Suppressor macrophage treated with lipopolysaccharide for 1 hour (primary cell): ENCODE measurements around the gene SERINC2.

Experiments
- DNase-seq, 3 donors: peaks; one replicate each; pipeline ENCODE4 v3.0.0-alpha.2; 2020 to 2022

The SERINC2 gene

DNA sequence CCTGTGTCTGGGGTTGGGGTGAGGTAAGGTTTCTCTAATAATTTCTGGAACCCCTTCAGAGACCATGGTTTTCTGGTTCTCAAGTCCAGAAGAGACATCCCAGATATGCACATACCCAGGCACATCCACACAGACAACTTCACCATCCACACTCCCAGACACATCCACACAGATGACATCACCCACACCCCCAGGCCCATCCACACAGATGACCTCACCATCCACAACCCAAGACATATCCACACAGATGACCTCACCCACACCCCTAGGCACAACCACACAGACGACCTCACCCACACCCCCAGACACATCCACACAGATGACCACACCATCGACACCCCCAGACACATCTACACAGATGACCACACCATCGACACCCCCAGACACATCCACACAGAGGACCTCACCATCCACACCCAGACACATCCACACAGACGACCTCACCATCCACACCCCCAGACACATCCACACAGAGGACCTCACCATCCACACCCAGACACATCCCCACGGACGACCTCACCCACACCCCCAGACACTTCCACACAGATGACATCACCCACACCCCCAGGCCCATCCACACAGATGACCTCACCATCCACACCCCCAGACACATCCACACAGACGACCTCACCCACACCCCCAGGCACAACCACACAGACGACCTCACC is 26.3 kb upstream of the SERINC2 start:
- DNase-seq = peak; percentile 51 to 56 (median 54)

- DNase-seq = peak; percentile 65 to 73 (median 65)
Measured at GRCh38 chr1:31387612-31388011, 25.4 kb upstream of the SERINC2 start.

- DNase-seq = no peak
Measured at GRCh38 chr1:31389616-31390015, 23.4 kb upstream of the SERINC2 start.

GRCh38 chr1:31390071-31390470 is 22.9 kb upstream of the SERINC2 start:
- DNase-seq = no peak

DNA sequence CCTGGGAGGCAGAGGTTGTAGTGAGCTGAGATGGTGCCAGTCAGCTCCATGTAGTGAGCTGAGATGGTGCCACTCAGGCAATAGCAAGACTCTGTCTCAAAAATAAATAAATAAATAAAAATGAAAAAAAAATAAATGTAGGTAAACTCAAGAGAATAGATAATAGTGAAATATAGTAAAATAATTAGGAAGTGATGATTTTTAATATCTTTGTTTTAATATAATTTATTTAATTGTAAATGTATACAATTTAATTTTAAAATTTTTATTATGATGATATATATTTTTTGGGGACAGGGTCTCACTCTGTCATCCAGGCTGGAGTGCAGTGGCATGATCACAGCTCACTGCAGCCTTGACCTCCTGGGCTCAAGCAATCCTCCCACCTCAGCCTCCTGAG is 19.6 kb upstream of the SERINC2 start:
- no peak for DNase-seq

DNA sequence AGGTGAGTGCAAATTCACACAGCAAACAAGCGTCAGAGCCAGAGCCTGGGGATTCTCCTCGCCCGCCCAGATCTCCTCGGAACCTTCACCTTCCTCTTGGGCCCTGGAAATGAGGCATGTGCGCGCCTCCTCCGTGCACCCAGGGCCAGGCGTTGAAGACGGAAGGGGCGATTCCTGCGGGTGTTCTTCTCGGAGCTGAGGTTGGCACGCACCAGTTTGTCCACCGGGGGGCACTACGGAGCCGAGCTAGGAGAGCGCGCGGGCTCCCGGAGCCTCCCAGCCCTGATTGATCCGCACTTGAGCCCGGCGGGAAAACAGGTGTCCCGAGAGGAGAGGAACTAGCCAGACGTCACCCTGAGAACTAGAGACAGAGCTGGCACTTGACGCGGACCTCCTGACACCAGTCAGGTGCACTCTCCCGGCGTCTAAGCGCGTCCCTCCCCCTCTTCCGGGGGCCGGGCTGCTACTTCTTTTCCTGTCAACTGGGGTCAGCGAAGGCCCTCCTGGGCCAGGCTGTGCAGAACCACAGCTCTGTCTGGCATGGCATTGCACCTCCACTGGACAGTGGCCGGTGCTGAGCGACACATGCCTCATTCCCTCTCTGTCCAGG is 18.3 kb upstream of the SERINC2 start:
- peak; percentile 86 to 94 (median 92) for DNase-seq

DNA sequence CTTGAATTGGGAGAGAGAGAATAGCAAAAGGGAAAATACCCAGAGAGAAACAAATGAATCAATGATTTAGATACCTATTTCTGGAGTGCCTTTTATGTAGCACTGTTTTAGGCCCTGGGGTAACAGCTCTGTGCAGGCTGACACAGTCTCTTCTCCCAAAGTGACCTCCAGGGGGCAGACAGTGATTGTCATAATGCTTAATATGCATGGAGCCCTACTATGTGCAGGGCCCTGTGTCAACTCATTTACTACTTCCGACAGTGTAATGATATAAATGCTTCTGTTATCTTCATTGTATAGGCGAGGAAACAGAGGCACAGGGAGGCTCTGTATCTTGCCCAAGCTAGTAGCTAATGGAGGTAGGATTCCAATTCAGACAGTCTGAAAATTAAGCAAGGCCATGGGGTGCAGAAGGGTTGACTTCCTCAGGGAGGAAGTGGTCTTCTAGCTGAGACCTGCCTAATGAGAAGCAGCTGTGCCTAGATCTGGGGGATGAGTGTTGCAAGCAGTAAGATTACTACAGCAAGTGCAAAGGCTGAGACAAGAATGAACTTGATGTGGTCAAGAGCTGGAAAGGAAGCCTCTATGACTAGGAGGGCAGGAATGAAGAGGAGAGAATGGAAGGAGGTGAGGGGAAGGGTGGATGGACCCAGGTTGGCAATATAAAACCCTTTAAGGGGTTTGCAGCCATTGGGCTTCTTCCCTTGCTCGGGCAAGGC is 16.2 kb upstream of the SERINC2 start:
- peak in 2 of 3 donors; percentile 26 to 35 for DNase-seq

DNA sequence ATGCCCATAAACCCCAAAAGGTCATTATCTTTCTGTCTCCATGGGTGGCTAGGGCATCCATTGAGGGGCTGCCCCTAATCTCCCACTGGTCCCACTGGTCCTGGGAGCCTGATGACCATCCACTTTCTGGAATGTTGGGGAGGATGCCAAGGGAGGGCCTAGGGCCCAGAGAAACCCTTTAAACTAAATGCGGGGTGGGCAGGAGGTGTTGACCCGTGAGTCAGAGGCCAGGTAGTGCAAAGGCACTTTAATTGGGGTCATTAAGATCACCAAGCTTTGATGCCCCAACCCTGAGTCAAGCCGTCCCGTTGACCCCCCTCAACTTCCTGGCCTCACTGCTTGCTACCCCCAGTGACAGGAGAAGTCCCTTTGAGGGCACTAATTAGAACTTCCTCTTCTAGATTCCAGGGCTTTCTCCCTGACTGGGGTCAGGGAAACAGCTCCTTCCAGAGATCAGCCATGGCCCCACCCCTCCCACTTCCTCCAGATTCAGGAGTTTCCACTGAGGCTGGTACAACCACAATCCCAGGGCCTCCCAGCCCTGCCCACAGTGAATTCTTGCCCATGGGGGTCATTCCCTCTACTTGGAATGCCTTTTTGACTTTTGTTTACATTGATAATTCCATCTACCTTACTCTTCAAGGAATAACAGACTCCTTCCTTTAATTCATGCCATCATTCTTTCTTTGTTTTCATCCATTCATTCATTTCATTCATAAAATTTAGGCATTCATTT is 15.5 kb upstream of the SERINC2 start:
- DNase-seq = peak; percentile 24 to 39 (median 28)

DNA sequence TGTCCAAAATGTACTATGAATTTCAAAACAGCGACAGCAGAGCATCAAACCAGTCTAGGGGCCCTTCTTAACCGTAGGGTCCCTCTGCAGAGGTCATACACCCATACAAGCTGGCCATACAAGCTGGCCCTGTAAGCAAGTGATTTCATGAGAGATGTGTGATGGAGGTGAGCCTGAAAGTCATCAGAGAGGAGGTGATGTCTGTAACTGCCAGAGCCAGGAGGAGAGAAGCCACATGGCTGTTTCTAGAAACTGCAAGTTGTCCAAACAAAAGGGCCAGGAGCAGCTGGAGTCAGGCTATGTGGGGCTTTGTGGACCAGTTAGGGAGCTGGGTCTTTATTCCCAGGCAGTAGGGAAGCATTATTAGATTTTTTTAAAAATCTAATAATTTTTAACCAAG is 14.8 kb upstream of the SERINC2 start:
- no peak for DNase-seq

DNA sequence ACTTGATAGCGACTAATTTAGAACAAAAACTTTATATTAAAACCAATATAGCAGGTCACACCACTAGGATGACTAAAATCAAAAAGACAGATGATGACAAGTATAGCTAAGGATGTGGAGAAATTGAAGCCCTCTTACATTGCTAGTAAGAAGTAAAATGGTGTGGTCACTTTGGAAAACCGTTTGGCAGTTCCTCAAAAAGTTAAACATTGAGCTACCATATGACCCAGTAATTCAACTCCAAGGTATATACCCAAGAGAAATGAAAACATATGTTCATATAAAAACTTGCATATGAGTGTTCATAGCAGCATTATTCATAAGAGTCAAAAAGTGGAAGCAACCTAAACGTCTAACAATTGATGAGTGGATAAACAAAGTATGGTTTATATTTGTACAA is 13.0 kb upstream of the SERINC2 start:
- peak in 2 of 3 donors; percentile 19 to 50 for DNase-seq

DNA sequence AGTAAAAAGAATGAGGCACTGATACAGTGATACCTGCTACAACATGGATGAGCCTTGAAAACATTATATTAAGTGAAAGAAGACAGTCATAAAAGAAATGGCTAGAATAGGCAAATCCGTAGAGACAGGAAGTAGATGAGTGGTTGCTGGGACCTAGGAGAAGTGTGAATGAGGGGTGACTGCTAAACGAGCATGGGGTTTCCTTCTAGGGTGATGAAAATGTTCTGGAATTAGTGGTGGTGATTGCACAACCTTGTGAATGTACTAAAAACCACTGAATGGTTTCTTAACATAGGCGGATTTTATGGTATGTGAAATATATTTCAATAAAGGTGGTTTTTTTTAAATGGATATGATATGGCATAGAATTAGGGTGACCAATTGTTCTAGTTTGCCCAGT is 12.6 kb upstream of the SERINC2 start:
- DNase-seq = peak; percentile 71 to 88 (median 83)

DNA sequence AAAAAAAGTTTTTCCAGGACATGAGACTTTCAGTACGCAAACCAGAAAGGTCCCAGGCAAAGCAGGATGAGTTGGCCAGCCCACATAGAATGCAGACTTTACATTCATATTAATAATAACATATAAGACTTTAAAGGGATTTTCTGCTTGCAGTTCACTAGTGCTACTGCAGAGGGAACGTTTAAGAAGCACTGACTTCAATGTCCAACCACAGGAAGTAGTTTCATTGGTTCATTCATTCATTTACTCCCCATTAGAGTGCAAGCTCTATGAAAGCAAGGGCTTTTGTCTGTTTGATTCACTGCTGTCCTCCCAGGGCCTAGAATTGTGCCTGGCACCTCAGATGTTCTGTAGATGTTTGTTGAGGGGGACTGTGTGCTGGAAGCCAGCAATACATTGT is 11.8 kb upstream of the SERINC2 start:
- DNase-seq = no peak

GRCh38 chr1:31405578-31406245 is 7.3 kb upstream of the SERINC2 start:
- no peak for DNase-seq

DNA sequence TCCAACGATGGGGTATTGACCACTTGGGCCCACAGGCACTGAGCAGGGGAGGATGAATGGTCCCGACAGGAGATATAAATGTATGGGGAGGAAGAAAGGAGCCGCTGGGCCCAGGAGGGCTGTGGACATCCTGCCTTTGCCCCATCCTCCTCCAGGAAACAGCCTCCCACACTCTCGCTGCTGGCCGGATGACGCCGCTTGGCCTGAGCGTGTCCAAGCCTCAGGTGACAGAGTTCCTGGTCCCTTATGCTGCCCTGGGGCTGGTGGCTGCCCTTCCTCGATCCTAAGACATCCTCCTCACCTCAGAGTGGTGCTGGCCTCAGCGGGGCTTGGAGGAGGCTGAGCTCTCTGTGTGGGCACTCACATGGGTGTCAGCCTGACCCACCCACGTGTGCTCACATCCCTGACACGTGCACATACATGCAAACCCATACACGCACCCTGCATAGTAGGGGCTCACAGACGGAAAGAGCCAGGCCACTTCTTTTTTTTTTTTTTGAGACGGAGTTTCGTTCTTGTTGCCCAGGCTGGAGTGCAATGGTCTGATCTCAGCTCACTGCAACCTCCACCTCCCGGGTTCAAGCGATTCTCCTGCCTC is 5.9 kb upstream of the SERINC2 start:
- no peak for DNase-seq

GRCh38 chr1:31408788-31409318 is 4.2 kb upstream of the SERINC2 start:
- no peak for DNase-seq

GRCh38 chr1:31409946-31410858 is 2.8 kb upstream of the SERINC2 start:
- DNase-seq = no peak

GRCh38 chr1:31410871-31411270 is 2.1 kb upstream of the SERINC2 start:
- no peak for DNase-seq

DNA sequence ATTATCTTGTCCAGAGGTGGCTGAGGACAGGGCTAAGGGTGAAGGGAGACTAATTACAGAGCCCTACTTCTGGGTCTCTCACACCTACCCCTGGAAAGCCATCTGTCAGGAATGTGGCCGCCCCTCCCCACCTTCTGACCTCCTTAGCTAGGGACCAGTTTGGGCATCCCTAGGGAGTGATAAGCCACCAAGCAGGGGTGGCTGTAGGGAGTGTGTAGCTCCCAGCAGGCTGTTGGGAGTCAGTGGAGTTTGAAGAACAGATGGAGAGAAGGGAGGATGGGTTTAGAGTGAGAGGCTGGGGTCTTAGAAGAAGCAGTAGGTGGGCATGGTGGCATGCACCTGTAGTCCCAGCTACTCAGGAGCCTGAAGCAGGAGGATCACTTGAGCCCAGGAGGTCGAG is 808 bp upstream of the SERINC2 start:
- DNase-seq = no peak

DNA sequence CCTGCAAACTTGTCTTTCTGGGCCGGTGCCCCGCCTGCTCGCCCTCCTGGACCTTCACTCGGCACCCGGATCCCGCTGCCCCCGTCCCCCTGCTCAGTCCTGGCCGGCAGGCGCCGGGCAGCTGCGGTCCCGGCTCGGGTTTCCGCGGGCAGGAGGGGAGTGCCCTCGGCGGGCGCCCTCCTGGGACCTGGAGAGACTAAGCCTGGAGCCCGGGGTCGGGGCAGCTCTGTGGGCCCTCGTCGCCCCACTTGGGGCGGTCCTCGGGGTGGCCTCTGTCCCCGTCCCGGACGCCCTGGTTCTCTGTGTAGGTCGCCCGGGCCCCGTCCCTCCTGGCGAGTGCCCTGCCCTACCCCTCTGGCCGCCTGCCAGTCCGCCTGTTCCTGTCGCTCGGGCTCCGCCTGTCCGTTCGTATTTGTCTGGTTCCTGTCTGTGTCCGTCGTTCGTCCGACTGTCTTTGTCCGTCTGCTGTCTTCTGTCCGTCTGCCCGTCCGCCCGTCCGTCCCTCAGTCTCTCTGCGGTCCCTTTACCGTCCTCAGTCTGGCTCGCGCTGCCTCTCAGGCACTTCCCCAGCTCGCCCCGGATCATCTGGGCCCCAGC is 490 bp downstream of the SERINC2 start:
- DNase-seq = peak; percentile 50 to 78 (median 56)

- DNase-seq = no peak
Measured at GRCh38 chr1:31414980-31415370, 2.0 kb downstream of the SERINC2 start.

DNA sequence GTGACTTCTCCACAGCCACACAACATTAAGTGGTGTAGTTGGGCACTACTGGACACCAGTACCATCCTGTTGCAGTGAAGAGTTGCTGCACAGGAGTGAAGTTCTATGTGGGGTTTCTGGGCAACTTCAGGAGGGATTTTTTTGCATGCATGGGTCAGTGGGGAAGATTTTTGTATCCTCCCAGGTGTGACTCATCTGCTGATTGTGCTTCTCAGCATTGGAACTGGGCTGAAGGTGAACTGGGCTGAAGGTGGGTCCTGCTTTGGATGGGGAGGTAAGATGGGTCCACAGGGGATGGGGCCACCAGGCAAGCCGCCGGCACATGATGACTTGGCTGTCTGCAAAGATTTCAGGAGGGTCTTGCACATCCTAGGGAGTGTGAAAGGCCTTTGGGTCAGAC is 2.6 kb downstream of the SERINC2 start:
- DNase-seq = no peak
